ENCODE data around the gene PCBP2. TPM values are rescaled to one million over a fixed set of nuclear protein-coding genes. Genes with fewer than 3 reads are reported as not detected.
"Not testable (repeated sequence)": the region's sequence is repeated elsewhere in the genome, so short reads cannot be mapped to it uniquely, and the experiment has no call there.

Gene PCBP2
- total RNA-seq, 1 donor from 2014 or later: 1,058 TPM

DNA sequence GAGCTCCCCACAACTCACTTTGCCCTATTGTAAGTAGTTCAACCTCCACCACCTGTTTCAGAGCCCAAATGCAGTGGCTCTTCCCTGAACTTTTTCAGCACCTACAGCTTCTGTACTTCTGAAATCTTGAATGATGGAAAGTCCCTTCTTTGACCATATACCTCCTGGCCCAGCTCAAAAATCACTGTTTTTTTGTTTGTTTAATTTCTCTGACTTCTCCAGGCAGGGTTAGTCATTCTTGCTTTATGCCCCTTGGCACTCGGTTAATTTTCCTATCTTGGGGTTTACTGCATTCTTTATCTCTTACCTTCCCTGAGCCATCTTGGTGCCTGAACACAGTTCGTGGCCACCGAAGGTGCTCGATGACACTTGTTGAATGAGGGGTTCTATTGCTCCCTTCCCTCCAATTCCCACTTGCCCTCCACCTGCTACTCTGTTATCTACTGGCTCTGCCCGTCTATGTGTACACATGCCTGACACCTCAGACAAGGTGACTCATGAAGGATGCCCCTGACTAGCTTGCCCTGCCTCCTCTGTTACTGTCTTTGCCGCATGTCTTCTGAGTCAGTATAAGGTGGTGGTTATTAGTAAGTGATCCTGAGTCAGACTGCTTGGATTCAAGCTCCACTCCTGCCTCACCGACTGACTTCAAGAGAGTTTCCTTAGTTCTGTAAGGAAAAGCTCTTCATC lies 23.9 kb upstream of the PCBP2 start:
- DNase-seq (ENCODE audit: low spot score in 2 of 2, unreplicated experiment in 2 of 2): no peak

DNA sequence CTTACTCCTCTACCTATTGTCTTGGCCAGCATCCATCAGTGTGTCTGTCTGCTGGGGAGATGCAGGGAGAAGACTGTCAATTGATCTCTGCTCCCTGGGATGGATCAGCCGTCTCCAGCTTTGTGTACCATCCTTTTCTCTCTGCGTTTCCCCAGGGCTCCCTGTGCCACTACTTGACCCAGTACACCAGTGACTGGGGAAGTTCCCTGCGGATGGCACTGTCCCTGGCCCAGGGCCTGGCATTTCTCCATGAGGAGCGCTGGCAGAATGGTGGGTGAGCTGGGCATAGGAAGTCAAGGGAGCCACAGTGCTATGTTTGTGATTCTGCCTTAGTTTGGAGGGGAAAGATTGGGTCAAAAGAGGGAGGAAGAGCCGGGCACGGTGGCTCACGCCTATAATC lies 23.2 kb upstream of the PCBP2 start:
- DNase-seq (ENCODE audit: low spot score in 2 of 2, unreplicated experiment in 2 of 2): no peak
- no peaks in the 10 kb centered on the region for H3K9me3 Mint-ChIP-seq
- H3K4me3 Mint-ChIP-seq: no peak overlapping the region
- no peaks in the 10 kb centered on the region for H3K36me3 Mint-ChIP-seq
- TF ChIP-seq, protein P1, sequence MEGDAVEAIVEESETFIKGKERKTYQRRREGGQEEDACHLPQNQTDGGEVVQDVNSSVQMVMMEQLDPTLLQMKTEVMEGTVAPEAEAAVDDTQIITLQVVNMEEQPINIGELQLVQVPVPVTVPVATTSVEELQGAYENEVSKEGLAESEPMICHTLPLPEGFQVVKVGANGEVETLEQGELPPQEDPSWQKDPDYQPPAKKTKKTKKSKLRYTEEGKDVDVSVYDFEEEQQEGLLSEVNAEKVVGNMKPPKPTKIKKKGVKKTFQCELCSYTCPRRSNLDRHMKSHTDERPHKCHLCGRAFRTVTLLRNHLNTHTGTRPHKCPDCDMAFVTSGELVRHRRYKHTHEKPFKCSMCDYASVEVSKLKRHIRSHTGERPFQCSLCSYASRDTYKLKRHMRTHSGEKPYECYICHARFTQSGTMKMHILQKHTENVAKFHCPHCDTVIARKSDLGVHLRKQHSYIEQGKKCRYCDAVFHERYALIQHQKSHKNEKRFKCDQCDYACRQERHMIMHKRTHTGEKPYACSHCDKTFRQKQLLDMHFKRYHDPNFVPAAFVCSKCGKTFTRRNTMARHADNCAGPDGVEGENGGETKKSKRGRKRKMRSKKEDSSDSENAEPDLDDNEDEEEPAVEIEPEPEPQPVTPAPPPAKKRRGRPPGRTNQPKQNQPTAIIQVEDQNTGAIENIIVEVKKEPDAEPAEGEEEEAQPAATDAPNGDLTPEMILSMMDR (IDR thresholded peaks at IDR 0.05; ENCODE audit: unreplicated experiment): no peak
- no peaks in the 10 kb centered on the region for H3K27me3 Mint-ChIP-seq (ENCODE audit: low read depth)
- H3K27ac Mint-ChIP-seq: no peak overlapping the region
- peaks cover 25% of the 10 kb centered on the region for H3K4me1 Mint-ChIP-seq

More for the DNA sequence above, 23.9 kb upstream of the PCBP2 start:
- no peak overlapping the region for H3K4me3 Mint-ChIP-seq
- no peaks in the 10 kb centered on the region for H3K9me3 Mint-ChIP-seq
- H3K36me3 Mint-ChIP-seq: no peaks in the 10 kb centered on the region
- peaks cover 26% of the 10 kb centered on the region for H3K4me1 Mint-ChIP-seq
- TF ChIP-seq, protein P1 (IDR thresholded peaks at IDR 0.05; ENCODE audit: unreplicated experiment): no peak
- no peak overlapping the region for H3K27ac Mint-ChIP-seq
- no peaks in the 10 kb centered on the region for H3K27me3 Mint-ChIP-seq (ENCODE audit: low read depth)

DNA sequence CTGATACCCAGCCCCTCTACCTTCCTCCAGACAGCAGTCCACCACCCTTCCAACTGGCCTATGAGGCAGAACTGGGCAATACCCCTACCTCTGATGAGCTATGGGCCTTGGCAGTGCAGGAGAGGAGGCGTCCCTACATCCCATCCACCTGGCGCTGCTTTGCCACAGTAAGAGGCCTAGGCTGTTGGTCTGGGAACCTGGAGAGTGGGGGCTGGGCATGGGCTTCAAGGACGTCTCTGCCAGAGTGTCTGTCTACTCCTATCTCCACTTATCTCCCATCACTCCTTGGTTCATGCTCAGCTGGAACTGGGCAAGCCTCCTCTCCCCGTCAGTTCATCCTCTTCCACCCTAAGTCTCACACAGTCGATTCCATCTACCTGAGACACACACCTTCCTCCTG lies 21.8 kb upstream of the PCBP2 start:
- Mint-ChIP-seq H3K4me1 (peaks cover 11% of the 10 kb centered on the region), H3K4me3 (no peak overlapping the region), H3K27ac (no peak overlapping the region), H3K36me3 (no peaks in the 10 kb centered on the region), H3K9me3 (no peaks in the 10 kb centered on the region), H3K27me3 (ENCODE audit: low read depth) (no peaks in the 10 kb centered on the region)
- no peak for DNase-seq (ENCODE audit: low spot score in 2 of 2, unreplicated experiment in 2 of 2)
- TF ChIP-seq, protein P1 (IDR thresholded peaks at IDR 0.05; ENCODE audit: unreplicated experiment): no peak

DNA sequence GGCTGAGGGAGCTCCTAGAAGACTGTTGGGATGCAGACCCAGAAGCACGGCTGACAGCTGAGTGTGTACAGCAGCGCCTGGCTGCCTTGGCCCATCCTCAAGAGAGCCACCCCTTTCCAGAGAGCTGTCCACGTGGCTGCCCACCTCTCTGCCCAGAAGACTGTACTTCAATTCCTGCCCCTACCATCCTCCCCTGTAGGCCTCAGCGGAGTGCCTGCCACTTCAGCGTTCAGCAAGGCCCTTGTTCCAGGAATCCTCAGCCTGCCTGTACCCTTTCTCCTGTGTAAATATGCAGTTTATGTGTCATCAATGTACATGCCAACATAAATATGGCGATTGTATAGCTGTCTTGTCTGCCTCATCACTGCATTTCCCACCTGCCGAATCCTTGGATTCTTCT lies 20.7 kb upstream of the PCBP2 start:
- Mint-ChIP-seq H3K27ac (no peak overlapping the region), H3K4me3 (no peak overlapping the region), H3K27me3 (ENCODE audit: low read depth) (no peaks in the 10 kb centered on the region), H3K36me3 (no peaks in the 10 kb centered on the region), H3K9me3 (no peaks in the 10 kb centered on the region), H3K4me1 (peaks cover 3% of the 10 kb centered on the region)
- DNase-seq (ENCODE audit: low spot score in 2 of 2, unreplicated experiment in 2 of 2): no peak
- TF ChIP-seq, protein P1 (IDR thresholded peaks at IDR 0.05; ENCODE audit: unreplicated experiment): no peak

DNA sequence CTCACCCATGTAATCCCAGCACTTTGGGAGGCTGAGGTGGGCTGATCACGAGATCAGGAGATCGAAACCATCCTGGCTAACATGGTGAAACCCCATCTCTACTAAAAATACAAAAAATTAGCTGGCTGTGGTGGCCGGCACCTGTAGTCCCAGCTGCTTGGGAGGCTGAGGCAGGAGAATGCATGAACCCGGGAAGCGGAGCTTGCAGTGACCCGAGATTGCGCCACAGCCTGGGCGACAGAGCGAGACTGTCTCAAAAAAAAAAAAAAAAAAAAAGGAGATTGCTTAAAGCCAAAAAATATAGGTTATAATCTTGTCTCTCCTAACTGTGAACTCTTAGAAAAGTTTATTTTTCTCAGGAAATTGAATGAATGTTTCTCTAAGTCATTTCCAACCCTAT lies 16.6 kb upstream of the PCBP2 start:
- DNase-seq (ENCODE audit: low spot score in 2 of 2, unreplicated experiment in 2 of 2); H3K4me1 Mint-ChIP-seq; H3K36me3 Mint-ChIP-seq; H3K27ac Mint-ChIP-seq; H3K4me3 Mint-ChIP-seq; H3K27me3 Mint-ChIP-seq (ENCODE audit: low read depth); H3K9me3 Mint-ChIP-seq: not testable (repeated sequence)

DNA sequence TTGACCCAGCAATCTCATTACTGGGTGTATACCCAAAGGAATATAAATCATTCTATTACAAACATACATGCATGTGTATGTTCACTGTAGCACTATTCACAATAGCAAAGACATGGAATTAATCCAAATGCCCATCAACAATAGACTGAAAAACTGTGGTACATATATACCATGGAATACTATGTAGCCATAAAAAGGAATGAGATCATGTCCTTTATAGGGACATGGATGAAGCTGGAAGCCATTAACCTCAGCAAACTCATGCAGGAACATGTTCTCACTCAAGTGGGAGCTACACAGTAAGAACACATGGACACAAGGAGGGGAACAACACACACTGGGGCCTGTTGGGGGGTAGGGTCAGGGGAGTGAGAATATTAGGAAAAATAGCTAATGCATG lies 12.3 kb upstream of the PCBP2 start:
- not testable (repeated sequence) for H3K9me3 Mint-ChIP-seq; DNase-seq (ENCODE audit: low spot score in 2 of 2, unreplicated experiment in 2 of 2); H3K27ac Mint-ChIP-seq; H3K27me3 Mint-ChIP-seq (ENCODE audit: low read depth); H3K4me3 Mint-ChIP-seq; H3K36me3 Mint-ChIP-seq
- H3K4me1 Mint-ChIP-seq: peaks cover 25% of the 10 kb centered on the region
